Endothelial cell (in vitro differentiated cells): ENCODE results near the gene COG5. TPM values are rescaled to one million over a fixed set of nuclear protein-coding genes. Genes with fewer than 3 reads are reported as not detected.

Experiments
- DNase-seq: peaks from one replicate; pipeline ENCODE4 v3.0.0; 2021; ENCODE audit warnings: low spot score
- H3K27ac Mint-ChIP-seq: one replicate; pipeline ENCODE4 v1.8.0; 2021; ENCODE audit warnings: mixed read lengths, inconsistent platforms; ENCODE audit not compliant: unreplicated experiment
- H3K27me3 Mint-ChIP-seq: one replicate; pipeline ENCODE4 v1.8.0; 2021; ENCODE audit warnings: mild to moderate bottlenecking, moderate library complexity, mixed read lengths, inconsistent platforms; ENCODE audit not compliant: unreplicated experiment
- H3K36me3 Mint-ChIP-seq: one replicate; pipeline ENCODE4 v1.8.0; 2021; ENCODE audit warnings: mild to moderate bottlenecking, low read depth, mixed read lengths, inconsistent platforms; ENCODE audit not compliant: unreplicated experiment
- H3K4me1 Mint-ChIP-seq: one replicate; pipeline ENCODE4 v1.8.0; 2021; ENCODE audit warnings: mild to moderate bottlenecking, mixed read lengths, inconsistent platforms; ENCODE audit not compliant: unreplicated experiment
- H3K4me3 Mint-ChIP-seq: one replicate; pipeline ENCODE4 v1.8.0; 2021; ENCODE audit warnings: mild to moderate bottlenecking, mixed read lengths, inconsistent platforms; ENCODE audit not compliant: unreplicated experiment
- H3K9me3 Mint-ChIP-seq: one replicate; pipeline ENCODE4 v1.8.0; 2021; ENCODE audit warnings: mixed read lengths, inconsistent platforms; ENCODE audit not compliant: unreplicated experiment
- CTCF ChIP-seq: fragments of 200-600 bp; sonication (generic); IDR thresholded peaks from one replicate; pipeline ENCODE4 v1.5.0; 2021; ENCODE audit warnings: antibody characterized with exemption; ENCODE audit not compliant: unreplicated experiment
- total RNA-seq: library from RNA; stranded (reverse); fragmentation: NEBNext Ultra II Directional; extraction: Animal tissue kit (Norgen Biotek cat#: 25700); gene quantifications from one replicate; pipeline ENCODE4 v1.2.1, GENCODE V29; 2021; ENCODE audit not compliant: unreplicated experiment

COG5 gene
- total RNA-seq, 1 donor from 2014 or later, result 26.7 TPM

GRCh38 chr7:107208024-107208521 lies 355.6 kb downstream of the COG5 start:
- Mint-ChIP-seq H3K9me3 (no peaks in the 10 kb centered on the region), H3K4me1 (no peaks in the 10 kb centered on the region), H3K27me3 (peaks cover 2% of the 10 kb centered on the region), H3K4me3 (no peak overlapping the region), H3K27ac (no peak overlapping the region), H3K36me3 (peaks cover 22% of the 10 kb centered on the region)
- no peak for DNase-seq
- no peak for TF ChIP-seq CTCF

- H3K27ac Mint-ChIP-seq, result no peak overlapping the region
- no peak overlapping the region for H3K4me3 Mint-ChIP-seq
- TF ChIP-seq CTCF, result no peak
- peaks cover 2% of the 10 kb centered on the region for H3K27me3 Mint-ChIP-seq
- H3K4me1 Mint-ChIP-seq, result no peaks in the 10 kb centered on the region
- no peak for DNase-seq
- H3K9me3 Mint-ChIP-seq, result no peaks in the 10 kb centered on the region
- peaks cover 22% of the 10 kb centered on the region for H3K36me3 Mint-ChIP-seq
Measured at GRCh38 chr7:107207459-107207858, 356.3 kb downstream of the COG5 start.

GRCh38 chr7:107206706-107207105 lies 357.0 kb downstream of the COG5 start:
- Mint-ChIP-seq H3K4me1 (no peaks in the 10 kb centered on the region), H3K27ac (no peak overlapping the region), H3K9me3 (no peaks in the 10 kb centered on the region), H3K4me3 (no peak overlapping the region), H3K36me3 (peaks cover 27% of the 10 kb centered on the region), H3K27me3 (peaks cover 2% of the 10 kb centered on the region)
- TF ChIP-seq CTCF, result no peak
- DNase-seq, result no peak

- H3K9me3 Mint-ChIP-seq, result no peaks in the 10 kb centered on the region
- no peak for TF ChIP-seq CTCF
- no peak overlapping the region for H3K27ac Mint-ChIP-seq
- H3K27me3 Mint-ChIP-seq, result peaks cover 2% of the 10 kb centered on the region
- H3K36me3 Mint-ChIP-seq, result peaks cover 27% of the 10 kb centered on the region
- no peaks in the 10 kb centered on the region for H3K4me1 Mint-ChIP-seq
- no peak for DNase-seq
- H3K4me3 Mint-ChIP-seq, result no peak overlapping the region
Measured at GRCh38 chr7:107206136-107206535, 357.6 kb downstream of the COG5 start.

GRCh38 chr7:107203607-107204006 lies 360.1 kb downstream of the COG5 start:
- Mint-ChIP-seq H3K4me3 (no peak overlapping the region), H3K36me3 (peaks cover 14% of the 10 kb centered on the region), H3K4me1 (no peaks in the 10 kb centered on the region), H3K9me3 (no peaks in the 10 kb centered on the region), H3K27me3 (peaks cover 2% of the 10 kb centered on the region), H3K27ac (peak overlapping the region; percentile 61)
- no peak for TF ChIP-seq CTCF
- DNase-seq, result no peak
